GM18858 (cell line): Measurements from ENCODE around the gene C1QL2.

ENCODE experiments used
- ATAC-seq: cut with Tn5 transposase; IDR thresholded peaks from one replicate; pipeline ENCODE4 v1.9.1; 2021; ENCODE audit not compliant: unreplicated experiment

The C1QL2 gene

DNA sequence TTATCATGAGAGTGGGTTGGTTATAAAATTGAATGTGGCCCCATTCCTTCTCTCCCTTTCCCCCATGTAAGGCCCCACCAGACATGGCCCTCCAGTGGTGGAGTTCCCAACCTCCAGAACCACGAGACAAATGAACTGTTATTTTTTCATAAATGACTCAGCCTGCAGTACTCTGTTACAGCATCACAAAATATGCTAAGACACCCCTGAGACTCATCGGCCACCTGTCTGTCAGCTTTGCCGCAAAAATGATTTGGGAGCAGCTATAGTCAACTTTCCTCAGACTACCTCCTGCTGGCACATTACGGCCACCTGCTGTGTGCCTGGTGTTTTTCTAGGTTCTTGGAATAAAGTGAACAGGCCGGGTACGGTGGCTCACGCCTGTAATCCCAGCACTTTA lies 21.4 kb upstream of the C1QL2 start:
- ATAC-seq, result no peak

DNA sequence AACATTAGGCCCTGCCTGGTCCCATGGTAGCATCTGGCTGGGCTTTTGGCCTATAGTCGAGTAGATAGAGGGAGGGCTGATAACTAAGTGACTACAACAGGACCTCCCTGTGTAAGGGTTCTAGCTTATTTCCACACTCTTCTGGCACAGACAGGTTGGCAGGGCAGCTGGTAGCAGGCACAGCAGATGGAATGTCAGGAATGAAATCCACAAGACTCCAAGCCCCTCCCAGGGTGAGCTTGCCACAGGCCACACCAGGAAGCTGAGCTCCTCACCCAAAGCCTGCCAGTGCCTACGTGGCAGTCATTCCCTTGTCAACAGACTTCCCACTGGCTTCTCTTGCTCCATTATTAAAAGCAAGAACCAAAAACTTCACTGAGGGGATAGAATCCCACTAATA lies 20.7 kb upstream of the C1QL2 start:
- ATAC-seq, result no peak

DNA sequence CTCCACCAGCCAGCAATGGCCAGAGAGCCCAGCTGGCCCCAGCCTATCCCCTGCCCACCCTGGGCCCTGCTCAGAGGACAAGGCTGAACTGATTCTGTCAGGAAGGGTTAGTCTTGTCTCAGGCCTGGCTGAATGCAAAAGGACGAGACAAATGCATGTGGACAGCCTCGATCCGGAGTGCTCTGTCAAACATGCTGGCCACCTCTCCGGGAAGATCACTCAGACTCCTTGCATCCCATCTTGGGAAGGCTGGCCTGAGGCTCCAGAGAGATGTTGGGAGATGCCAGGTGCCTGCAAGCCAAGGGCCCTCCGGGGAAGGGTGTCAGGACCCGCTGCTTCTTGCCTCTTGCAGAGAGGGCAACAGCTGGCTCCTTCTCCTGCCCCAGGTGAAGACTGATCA lies 20.2 kb upstream of the C1QL2 start:
- ATAC-seq, result no peak

DNA sequence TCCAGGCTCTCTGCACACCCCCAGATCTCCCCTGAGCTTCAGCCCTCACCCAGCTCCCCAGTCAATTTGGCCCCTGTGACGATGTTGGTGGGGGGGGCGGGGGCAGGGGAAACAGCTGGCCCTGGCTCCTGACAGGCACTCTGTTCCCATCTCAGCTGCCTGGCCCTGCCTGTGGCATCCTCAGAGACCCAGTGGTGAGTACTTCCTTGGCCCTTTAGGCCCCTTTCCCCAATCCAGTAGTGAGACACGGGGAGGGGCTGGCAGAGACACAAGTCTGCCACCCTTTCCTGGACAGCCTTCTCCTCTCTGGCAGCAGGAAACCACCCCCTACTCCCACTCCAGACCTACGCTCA lies 19.3 kb upstream of the C1QL2 start:
- no peak for ATAC-seq

DNA sequence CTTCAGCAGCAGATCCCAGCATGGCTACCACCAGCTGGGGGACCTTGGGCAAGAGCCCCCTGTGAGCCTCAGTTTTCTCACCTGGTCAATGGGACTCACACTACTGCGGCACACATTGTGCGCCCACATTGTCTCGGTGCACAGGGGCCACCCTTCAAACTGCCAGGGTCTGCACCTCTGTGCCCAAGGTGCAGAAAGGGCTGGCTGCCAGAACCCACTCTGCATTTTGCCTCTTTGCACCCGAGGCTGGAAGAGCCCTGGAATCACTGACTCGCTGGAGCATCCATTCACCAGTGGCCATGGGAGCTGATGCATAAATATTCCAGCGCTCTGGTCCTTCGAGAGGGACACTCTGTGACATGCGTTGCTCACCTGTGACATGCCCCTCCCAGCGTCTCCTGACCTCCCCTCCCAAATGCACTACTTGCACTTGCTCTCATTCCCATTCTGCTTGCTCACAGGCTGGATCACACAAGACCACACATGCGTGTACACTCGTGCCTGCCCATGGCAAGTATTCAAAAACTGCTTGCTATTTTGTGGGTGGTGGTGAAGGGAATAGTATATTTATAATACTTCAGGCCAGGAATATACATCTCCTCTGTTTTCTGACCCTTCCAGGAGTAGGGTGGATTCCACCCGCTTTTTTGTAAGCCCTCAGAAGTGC lies 18.8 kb upstream of the C1QL2 start:
- no peak for ATAC-seq

DNA sequence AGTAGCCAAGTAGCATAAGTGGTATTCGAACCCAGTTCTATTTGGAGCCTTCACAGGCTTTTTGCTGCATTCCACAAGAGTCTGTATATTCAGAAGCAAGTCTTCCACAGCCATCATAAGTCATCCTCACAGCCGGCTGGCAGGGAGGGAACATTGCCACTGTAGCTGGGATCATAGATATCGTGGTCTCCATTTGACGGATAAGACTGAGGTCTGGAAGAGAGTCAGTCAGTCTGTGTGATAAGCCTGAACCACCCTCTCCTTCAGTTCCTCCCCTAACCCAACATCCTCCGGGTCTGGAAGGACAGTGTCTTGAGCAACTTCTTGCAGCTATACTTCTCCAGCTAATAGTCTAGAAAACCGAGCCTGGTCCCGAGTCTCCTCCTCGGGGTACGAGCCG lies 17.0 kb upstream of the C1QL2 start:
- no peak for ATAC-seq

DNA sequence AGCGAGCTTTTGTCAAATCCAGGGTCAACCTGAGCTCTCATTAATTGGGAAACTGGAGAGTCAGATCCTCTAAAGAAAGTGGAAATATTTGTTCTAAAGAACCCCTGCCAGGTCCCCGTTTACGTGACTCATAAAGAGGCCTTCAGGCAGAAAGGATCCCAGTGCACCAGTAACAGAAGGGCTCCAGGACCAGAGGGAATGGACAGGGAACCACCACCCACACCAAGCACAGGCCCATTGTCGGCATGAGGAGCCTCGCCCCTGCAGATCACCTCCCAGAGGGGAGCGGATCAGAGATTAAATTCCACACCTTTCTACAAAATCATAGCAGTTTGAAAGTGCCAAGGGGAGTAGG lies 16.4 kb upstream of the C1QL2 start:
- no peak for ATAC-seq

DNA sequence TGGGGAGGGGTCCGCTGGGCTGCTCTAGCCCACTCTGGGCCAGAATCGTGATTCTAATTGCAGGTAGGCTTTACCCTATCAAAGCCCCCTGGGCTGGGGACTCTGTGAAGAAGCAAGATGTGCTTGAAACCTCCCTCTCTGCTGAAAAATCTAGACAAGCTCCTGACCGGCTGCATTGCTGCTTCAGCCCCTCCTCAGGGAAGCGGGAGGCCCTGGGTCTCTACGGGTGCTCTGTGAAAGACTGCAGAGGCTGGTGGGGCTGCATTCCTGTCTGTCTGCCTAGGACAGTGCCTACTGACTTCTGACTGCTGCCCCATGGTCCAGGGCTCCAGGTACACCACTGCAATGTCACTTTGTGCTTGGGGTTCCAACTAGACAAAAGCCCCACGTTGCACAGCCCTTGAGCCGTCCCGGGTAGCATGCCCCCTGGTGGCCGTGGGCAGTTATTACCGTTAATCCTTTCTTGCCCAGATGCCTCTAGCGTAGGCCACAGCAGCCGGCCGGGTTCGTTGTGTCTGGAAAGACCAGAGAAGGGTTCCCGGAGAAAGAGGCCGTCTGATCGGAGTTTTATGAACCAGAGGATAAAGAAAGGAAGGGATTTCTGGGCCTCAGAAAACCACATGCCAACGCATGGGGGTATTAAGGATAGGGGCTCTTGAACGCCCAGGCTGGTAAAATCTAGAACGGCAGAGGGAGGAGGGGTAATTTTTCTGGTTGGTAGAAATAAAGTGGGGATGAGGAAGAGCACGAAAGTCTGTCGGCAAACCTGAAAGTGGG lies 15.9 kb upstream of the C1QL2 start:
- peak; percentile 47 for ATAC-seq

DNA sequence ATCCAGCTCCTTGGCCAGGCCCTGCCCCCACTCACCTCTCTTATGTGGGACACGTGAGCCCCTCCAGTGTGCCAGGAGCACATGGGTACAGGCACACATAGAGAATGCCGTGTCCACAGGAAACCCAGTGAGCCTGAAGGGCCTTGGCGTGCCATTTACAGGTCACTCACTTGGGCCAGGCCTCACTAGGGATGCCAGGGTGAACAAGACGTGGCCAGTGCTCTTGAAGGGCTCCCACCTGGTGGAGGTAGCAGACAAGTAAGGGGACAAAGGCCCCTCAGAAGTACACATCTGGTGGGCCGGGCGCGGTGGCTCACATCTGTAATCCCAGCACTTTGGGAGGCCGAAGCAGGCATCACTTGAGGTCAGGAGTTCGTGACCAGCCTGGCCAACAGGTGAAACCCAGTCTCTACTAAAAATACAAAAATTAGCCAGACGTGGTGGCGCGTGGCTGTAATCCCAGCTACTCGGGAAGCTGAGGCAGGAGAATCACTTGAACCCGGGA lies 15.1 kb upstream of the C1QL2 start:
- ATAC-seq, result no peak

DNA sequence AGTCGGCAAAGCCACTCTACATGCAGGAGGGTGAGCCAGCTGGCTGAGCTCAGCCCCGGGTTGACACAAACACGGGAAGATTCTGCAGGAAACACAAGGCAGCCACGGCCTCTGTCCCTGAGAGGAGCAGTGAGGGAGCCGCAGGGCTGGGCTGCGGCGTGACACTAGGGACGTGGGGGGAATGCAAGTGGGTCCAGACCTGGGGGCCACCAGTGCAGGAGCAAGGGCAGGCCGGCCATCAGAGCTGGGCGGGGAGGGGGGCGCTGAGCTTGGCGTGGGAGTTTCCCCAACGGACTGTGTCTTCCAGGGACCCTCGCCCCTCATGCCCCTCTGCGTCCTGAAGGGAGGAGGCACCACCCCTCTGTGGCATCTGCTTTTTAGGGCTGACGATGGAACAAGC lies 12.0 kb upstream of the C1QL2 start:
- no peak for ATAC-seq

DNA sequence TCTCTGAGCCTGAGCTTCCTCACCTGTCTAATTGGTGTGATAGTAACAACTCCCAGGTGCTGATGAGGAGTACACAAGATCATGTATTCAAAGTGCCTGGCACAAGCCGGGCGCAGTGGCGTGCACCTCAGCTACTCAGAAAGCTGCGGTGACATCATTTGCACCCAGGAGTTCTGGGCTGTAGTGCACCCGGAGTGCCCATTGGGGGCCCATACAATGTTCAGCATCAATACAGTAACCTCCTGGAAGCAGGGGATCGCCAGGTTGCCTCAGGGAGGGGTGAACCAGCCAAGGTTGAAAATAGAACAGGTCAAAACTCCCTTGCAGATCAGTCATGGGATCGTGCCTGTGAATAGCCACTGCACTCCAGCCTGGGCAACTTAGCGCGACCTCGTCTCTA lies 11.2 kb upstream of the C1QL2 start:
- no peak for ATAC-seq

DNA sequence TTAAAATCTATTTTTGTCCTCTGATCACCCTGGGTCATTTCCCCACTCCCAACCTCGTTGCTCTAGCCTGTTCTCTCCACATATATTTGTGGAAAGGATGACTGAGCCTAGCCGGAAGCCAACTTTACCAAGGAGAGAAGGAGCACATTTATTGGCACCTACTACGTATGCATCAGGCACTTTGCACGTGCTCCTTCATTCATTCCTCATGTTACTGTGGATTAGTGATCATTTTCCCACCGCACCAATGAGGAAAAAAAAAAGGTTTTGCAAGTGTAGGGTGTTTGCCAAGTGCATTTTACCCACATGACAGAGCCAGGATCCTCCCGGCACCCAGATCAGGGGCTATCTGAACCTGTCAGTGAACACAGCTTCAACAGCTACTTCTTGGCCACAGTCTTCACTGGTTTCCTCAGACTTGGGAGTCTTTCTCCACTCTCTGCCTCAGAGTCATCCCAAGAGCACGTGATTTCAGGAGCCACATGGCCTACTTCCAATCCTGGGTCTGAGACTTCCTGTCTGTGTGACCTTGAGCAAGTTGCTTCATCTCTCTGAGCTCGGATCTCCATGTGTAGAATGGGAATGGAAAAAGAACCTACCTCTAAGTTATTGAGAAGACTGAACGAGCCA lies 1.9 kb upstream of the C1QL2 start:
- ATAC-seq, result no peak

DNA sequence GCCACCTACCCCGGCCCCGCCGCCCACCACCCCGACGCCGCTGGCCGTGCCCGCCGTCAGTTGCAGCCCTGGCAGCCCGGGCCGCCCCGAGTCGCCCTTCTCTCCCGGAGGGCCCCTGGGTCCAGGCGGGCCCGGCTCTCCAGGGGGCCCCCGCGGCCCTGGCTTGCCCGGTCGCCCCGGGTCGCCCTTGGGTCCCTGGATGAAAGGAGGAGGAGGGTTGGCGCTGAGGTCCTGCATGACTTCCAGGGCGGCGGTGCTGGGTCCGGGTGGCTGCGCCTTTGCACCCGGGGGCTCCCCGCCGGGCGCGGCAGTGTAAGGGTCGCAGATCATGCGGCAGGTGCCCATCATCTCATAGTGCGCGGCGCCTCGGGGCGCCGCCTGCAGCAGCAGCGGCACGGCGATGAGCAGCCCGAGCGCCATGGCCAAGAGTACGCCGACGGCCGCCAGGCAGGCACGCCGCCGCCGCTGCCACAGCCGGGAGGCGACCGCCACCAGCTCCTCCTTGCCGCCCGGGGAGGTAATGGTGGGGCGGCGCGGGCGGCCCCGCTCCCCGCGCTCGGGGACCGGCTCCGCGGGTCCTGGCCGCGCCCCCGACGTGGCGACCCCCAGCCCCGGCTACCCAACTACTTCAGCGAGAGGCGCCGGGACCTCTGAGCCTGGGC lies 570 bp downstream of the C1QL2 start:
- ATAC-seq, result no peak

DNA sequence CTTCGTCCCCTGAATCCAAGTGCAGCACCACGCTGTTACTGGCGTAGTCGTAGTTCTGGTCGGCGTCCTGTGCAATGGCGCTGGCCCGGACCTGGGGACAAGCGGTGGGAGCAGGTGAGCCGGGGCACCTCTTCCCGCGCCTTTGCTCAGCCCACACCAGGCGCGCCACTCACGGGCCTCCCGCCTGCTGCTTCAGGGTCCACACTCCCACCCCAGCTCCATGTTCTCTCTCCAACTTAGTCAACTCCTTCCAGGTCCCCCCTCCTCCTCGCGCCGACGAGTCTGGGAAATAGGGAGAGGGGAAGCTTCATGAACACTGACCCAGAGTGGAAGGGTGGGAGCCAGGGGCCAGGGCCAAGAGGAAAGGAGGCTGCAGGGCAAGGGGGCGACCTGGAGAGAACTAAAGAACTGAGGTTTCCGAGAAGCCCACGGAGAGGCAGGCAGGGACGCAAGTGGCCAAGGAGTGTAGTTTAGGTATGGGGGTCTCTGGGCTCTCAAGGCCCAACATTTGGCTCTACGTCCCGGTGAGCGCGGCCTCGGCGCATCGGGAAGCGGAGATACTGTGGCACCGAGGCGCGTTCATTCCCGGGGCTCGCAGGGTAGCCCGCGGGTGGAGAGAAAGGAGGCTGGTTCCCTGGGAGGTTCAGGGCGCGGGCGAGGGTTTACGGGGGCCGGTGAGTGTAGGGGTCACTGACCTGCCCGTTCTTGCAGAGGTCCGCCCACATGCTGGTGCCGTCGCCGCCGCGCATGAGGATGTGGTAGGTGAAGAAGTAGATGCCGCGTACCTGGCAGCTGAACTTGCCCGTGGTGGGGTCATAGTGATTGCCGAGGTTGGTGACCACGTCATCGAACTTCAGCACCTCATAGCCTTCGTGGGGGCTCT lies 1.4 kb downstream of the C1QL2 start:
- no peak for ATAC-seq

DNA sequence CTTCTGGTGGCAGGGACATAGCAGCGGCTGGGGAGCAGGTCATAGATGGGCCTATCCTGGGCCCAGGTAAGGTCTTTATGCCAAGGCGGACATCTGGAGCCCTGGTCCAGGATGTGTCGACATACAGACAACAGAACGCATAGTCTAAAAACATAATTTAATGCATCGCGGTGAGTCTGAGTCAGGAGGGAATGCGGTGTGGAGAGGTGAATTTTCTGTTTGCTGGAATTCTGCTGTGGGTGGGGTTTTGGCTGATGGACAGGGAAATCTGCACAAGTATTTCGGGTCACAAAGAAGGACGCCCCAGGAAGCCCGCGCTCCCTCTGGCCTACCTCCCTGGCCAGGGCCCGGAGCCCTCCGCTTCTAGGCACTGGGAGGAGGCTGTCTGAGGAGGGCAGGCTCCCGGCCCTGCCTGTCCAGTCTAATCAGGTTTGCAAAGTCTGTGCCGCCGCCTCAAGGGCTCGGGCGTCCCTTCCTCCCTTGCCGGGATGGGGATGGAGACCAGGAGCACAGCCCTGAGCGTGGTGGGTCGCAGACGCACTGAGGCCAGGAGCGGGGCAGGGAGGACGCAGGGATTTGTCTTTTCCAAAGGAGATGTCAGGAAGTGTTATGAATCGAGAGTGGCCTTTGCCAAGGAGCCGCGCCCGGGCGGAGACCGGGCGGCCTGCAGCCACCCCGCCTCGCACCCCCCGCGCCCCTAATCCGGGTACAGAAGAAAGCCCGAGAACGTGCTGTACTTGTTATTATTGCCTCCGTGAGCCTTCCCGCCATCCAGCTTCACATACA lies 2.3 kb downstream of the C1QL2 start:
- ATAC-seq, result no peak

DNA sequence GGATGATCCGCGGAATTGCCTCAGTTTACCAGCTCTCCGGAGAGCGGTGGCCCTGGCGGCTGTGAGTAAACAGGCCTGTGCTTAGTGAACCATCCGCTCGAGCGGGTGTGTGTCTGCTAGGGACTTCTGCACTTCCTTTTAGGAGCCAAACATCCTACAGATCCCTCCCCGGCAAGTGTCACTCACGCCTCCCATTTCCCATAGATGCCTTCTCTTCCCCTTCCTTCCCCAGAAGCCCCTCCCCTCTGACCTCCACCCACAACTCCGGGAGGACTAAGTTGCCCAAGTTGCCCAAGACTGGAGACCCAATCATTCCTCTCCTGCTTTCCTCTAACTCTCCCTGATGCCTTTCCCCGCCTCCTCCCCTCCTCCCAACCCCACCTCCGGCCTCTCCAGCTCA lies 2.9 kb downstream of the C1QL2 start:
- ATAC-seq, result no peak

DNA sequence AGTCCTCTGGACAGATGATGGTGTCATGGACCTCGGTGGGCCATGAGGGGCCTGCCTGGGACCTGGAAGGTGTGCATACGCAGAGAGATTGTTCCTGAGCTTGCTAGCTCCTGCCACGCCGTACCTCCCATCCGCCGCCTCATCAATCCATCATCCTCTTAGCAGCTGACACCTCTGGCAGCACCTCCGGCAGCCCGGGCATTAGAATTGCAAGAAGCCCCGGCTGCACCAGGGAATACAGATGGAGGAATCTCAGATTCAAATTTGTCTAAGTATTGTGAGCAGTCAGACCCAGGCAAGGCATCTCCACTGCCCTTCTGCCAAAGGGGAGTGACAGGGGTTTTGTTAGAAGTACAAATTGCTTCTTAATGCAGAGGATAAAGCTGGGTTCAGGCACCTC lies 4.5 kb downstream of the C1QL2 start:
- no peak for ATAC-seq

DNA sequence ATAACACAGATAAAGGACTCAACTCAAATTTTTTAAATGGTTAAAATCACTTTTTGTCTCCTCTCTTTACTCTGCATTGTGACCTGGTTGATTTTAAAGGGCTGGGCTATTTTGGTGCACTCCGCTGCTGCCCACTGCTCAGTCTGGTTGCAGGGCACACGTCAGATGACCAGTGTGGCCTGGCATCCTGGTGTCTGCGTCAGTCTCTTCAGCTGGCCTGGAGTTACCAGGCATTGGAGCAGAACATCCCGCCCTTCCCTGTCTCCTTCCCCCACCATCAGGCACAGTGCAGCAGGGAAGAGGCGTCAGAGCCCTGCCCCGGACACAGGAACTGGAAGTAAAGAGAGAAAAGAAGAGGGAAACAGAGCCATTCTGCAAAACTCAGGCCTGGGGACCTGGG lies 8.9 kb downstream of the C1QL2 start:
- no peak for ATAC-seq

DNA sequence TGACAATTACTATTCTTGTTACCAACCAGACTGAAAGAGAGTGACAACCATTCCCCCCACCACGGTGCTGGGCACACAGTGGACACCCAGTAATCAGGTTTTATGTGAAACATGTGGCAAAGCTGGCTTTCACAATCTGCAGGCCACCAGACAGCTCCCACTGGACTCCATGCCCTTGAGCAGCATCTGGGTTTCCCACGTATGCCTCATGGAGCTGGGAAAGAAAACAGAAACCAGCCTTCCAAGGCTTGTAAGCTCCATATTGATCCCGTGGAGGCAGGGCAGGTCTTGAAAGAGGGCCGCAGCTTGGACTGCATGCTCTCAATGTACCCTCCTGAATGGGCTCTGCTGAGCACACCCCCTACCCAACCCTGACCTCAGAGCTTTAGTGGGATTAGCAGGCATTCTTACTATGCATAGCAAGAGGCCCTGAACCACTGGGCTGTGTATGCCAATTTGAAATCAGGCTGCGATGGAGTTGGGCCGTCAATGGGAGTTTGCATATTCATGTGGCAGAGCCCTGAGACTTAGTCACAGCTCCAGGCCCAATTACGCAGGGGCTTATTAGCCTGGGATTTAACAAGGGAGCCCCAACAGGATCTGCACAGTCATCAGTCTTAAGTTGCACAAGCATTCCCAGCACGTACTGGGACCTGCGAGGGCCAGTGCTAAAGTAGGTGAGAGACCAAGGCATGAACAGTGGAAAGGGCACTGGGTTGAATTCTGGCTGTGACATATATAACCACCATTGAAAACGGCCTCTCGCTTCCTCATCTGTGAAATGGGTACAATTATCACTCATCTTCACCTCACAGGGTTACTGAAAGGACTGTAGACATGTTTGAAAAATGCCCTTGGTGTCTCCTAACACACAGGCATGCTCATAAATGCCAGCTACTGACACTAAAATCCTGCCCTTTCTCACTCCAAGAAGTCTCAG lies 10.5 kb downstream of the C1QL2 start:
- no peak for ATAC-seq
